GM18870 (cell line): ENCODE results near the gene PITPNC1.
"Not testable (repeated sequence)": the region's sequence is repeated elsewhere in the genome, so short reads cannot be mapped to it uniquely, and the experiment has no call there.

Source experiments
- ATAC-seq: cut with Tn5 transposase; IDR thresholded peaks from one replicate; pipeline ENCODE4 v1.9.1; 2021; ENCODE audit warnings: moderate library complexity; ENCODE audit not compliant: unreplicated experiment

PITPNC1 gene

DNA sequence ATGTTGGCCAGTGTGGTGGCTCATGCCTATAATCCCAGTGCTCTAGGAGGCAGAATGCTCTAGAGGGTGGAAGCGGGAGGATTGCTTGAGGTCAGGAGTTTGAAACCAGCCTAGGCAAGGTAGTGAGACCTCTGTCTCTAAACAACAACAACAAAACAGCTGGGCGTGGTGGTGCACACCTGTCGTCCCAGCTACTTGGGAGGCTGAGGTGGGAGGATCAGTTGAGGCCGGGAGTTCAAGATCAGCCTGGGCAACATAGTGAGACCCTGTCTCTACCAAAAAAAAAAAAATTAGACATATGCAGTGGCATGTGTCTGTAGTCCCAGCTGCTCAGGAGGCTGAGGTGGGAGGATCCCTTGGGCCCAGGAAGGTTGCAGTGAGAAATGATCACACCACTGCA lies 53.4 kb downstream of the PITPNC1 start:
- ATAC-seq: not testable (repeated sequence)

DNA sequence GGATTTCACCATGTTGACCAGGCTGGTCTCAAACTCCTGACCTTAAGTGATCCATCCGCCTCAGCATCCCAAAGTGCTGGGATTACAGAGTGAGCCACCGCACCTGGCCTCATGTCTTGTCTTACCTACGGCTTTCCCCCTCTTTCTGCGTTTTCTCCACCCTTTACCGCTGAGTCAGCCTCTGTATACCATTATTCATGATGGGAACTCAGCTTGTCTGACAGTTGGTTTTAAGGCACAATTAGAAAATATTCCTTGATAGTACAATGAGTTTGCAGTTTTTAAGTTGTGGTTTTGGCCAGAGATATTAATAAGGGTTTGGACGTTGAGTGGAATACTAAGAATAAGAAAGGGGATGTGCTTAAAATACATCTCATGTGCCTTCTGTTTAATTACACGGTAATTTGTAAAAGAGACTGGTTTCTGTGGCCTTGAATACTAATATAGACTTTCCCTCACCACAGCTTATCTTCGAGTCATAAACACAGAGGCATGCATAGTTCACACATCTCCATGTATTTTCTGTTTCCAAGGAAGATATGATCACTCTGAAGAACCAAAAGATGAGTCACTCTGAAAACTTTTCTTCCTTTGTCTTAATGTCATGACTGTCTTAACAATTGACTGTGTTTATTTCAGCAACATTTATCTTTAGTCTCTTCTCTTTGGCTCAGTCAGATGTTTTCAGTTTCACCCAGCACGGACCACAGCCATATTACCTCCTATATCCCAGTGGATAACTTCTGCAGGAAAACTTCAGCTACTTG lies 54.4 kb downstream of the PITPNC1 start:
- no peak for ATAC-seq

DNA sequence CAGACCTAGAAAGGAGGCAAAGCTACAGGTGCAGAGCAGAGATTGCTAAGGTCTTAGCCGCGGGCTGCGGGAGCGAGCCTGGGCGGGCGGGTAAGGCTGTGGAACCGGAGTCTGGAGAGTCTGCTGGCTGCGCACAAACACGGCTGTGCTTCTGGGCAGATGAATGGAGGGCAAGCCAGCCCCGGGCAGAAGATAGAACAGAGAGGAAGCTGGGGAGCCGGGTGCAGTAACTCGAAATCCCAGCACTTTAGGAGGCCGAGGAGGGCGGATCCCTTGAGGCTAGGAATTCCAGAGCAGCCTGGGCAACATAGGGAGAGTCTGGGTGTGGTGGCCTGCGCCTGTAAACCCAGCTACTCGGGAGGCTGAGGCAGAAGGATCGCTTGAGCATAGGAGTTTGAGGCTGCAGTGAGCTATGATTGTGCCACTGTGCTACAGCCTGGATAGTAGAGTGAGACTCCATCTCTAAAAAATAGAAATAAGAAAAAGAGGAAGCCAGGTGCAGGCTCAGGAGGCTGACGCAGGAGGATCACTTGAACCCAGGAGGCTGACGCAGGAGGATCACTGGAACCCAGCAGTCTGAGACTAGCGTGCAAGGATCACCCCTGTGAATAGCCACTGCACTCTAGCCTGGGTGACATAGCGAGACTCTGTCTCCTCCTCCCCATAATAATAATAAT lies 56.3 kb downstream of the PITPNC1 start:
- no peak for ATAC-seq

DNA sequence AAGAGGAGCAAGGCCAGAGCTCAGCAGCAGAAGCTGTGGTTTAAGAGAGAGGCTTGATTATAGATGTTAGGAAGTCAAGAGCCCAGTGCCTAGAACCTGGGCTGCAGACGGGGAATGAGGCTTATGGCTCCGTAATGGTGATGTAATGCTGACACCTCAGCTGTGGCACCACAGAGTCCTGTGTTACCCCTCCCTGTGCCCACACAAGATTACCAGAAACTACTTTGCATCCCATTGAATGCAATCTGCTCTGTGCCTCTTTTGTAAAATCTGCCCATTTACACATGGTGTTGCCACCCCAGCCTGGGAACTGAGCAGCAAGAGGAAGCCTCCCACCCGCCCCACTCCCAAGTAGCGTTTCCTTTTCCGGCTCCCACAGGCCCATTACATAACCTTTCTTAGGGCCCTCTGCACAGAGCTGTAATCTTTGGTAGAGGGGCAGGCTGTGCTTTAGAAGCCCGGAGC lies 57.0 kb downstream of the PITPNC1 start:
- ATAC-seq: no peak

DNA sequence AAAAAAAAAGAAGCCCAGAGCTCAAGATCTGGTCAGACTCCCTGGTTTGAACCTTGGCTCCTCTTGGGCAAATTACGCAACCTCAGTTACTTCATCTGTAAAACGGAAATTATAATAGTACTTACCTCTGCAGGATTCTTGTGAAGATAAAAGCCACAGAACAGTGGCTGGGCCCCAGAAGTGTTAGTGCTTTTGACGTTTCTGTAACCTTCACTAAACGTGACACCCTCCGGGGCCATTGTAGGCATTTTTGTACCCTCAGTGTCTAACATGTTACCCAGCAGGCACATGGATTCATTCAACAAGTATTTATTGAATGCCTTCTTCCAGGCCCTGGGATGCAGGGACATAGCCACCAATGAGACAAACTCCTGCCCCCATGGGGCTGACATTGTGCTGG lies 58.0 kb downstream of the PITPNC1 start:
- no peak for ATAC-seq

DNA sequence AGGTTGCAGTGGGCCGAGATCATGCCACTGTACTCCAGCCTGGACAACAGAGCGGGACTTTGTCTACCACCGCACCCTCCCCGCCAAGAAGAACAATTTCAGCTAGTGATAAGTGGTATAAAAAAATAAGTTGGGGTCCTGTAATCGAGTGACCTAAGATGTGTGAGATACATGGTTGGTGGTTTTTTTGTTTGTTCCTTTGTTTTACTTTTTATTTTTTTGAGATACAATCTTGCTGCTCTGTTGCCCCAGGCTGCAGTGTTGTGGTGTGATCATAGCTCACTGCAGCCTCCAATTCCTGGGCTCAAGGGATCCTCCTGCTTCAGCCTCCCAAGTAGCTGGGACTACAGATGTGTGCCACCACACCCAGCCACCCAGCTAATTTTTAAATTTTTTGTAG lies 58.7 kb downstream of the PITPNC1 start:
- no peak for ATAC-seq

DNA sequence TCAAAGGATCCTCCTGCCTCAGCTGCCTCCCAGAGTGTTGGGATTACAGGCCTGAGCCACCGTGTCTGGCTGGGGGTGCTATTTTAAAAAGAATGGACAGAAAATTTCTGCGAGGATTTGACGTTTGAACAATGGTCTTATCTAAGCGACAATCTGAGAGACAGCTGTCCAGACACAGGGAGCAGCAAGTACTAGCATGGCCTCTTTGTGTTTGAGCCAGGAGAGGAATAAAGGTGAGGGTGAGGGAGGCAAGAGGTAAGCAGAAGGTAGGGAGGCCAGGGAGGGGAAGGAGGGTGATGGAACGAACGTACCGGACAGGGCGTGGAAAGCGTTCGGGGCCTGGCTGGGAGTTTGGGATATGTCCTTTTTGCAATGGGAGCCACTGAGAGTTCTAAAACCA lies 59.2 kb downstream of the PITPNC1 start:
- ATAC-seq: no peak

DNA sequence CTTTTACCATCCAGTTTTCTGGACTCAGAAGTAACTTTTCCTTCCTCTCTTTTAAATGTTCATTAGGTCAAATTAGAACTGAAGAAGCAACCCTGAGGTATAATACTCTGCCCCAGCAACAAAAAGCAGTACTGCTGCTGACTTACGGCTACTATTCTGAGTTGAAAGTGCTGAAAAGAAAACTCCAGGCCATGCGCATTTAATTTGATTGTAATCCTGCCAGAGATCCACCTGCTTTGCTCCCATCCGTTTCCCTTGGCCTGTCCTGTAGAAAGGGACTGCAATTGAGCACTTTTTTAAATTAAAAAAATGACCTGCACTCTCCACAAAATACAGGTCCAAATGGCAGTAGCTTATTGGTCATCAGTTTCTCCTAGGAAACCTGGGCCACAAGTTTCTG lies 61.6 kb downstream of the PITPNC1 start:
- no peak for ATAC-seq

DNA sequence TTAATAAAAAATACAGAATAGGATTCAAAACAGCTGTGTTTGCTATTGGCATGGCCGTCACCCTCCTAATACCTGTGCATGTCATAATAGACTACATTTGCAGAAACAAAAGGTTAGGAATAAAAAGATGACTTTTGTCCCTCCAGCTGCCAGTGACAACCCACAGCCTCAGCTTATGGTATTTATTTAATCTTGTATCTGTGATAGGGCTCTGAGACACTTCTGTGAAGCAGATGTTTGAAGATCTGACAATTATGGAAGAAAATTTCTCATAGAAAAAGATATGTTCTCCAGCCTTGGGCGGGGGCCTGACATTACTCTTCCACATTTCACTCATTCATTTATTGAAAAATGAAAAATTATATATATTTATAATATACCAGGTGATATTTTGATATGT lies 62.2 kb downstream of the PITPNC1 start:
- ATAC-seq: no peak

DNA sequence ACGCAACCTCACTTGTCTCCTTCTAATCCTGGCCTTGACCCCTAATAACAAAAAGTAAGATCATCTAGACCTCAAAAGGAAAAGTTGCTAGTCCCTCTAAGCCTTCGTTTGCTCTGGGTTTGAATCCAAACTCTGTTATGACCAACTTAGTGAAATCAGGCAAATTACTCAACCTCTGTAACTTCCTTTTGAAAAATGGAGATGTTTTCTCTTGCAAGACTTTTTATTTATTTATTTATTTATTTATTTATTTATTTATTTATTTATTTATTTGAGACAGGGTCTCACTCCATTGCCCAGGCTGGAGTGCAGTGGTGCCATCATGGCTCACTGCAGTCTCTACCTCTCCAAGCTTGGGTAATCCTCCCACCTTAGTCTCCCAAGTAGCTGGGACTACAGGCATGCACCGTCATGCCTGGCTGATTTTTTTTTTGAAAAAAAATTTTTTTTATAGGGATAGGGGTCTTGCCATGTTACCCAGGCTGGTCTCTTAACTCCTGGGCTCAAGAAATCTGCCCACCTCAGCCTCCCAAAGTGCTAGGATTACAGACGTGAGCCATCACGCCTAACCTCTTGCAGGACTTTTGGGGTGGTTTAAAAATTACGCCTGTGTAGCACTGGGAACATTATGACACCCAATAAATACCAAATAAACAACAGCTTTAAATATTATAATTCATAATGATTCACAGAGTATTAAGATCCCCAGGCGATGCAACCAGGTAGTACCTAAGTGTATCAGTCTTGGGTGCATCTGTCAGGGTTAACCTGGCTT lies 63.4 kb downstream of the PITPNC1 start:
- ATAC-seq: no peak

DNA sequence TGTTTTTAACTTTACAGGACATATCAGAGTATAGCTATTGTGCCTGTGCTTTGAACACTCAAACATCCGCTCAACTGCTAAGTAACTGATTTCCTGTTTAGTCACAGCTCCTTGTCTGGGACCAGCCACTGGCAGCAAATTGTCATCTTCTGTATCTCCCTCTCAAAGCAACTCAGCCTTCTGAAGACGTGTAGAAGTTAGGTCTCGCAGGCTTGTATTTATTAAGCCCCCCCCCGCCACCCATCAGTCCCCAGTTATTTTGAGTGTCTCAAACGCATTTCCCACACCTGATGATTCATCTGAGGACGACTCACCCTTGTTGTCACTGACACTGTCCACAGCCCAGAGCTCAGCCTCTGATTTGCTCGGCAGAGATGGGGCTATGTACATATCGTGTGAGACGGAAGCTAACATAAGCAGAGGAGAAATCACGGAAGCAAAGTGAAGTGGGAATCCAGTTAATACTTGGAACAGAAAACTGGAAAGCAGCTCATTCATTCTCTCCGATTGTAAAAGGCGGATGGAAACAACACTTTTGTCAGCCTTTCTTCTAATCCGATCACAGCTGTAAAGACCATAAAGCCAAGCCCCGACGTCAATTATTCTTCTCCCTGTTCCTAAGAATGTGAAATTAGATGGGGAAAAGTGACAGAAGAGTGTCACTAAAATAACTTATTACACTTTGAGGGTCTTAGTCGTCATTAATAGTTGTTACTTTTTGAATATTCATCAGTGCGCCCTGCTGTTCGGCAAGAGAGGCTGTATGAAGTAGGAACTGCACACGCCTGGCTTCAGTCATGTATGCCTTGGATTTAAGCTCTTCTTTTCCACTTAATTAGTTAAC lies 64.2 kb downstream of the PITPNC1 start:
- ATAC-seq: no peak

DNA sequence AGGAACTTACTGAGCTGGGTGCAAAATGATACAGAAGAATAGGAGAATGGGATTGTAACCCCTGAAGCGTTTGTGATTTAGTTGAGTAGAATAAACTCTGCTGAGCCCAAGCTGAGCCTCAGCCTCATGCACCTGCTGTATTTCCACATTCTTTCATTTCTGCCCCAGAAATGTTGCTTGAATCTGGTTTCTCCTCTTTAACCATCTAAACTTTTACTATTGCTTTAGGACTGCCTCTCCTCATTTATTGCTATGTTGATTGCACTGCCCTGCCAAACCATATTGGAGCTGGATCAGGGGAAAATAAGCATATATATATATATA lies 64.8 kb downstream of the PITPNC1 start:
- no peak for ATAC-seq

DNA sequence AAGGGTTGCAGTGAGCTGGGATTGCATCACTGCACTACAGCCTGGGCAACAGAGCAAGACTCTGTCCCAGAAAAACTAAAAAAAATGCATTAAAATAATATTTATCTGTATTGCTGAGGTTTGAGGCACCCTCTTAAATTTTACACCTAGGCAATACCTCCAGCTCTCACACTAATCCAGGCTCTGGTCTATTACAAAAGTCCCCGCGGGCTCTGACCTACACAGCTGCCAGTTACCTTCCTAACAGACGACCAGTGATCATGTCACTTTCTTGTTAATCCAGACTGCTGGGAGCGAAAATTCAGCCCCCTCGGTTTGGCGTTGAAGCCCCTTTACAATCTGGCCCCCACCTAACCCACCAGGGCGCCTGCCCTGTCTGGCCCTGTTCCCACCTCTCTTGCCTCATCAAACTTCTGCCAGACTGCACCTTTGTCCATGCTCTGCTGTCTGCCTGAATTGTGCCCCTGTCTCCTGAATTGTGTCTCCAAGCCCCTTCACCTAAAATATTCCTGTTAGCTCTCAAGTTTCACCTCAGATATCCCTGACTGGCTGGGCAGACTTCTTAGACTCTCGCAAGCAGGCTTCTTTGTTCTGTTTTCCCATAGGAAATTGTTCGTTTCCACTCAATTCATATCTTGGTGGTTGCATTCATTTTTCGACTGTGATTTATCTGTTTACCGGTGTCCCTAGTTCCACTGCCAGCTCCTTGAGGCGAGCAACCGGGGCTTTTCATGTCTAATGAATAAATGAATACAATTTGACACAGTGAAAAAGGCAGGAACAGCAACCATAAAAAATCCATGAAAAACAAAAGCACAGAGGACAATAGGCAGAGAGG lies 65.9 kb downstream of the PITPNC1 start:
- no peak for ATAC-seq

DNA sequence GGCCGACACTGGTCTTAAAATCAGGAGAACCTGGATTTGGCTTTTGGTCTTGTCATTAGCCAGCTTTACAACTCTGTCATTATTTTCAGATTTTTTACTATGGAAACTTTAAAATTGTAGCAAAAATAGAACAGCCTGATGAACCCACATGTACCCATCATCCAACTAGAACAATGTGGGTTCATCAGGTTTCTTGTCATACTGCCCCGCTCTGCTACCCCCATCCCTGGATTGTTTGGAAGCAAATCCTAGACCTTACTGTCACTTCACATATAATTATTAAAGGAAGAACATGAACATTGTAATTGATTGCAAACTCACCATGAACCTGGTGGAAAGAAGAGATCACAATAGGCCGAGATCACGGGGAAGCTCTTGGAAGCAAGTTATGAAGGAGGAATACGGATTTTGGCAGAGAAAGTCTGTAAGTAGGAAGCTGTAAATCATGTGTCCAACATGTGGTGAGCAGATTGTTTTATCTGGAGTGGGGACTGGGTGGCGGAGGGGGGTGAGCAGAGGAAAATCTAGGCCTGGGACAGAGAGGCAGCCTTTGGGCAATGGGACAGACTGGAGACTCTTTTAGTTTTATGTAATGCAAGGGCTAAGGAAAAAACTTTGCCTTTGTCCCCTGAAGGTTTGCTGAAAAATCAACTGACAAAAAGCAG lies 67.0 kb downstream of the PITPNC1 start:
- no peak for ATAC-seq

DNA sequence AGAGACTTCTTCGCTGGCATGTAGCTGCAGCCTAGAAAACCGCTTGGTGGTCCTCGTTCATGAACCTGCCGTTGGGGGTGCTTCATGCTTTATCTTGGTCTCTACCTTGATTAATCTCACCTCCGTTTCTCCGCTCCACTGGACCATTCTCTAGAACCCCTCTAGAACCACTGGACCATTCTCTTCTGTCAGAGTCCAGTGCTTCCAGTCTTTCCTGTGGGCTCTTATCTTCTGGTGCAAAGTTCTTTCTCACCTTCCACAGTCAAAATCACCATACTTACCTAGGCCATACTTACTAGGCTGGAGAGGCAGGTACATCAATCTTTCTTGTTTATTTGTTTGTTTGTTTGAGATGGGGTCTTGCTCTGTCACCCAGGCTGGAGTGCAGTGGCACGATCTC lies 71.4 kb downstream of the PITPNC1 start:
- ATAC-seq: no peak

DNA sequence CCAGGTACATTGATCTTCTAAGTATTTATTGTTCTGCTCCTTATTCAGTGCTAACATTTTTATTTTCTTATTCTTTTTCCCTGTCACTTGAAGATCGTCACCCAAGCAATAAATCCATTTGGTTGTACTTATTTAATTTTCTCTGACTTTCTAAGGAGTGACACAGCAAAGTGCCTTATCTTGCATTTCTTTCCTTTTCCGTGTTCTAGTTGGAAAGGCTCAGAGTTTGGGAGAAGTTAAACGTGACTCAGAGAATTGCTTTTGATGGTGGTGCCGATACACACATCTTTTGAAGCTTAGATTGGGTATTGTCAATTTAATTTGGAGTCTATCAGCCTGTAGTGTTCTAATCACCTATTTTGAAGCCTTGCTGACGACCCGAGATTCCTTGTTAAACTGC lies 72.0 kb downstream of the PITPNC1 start:
- no peak for ATAC-seq

DNA sequence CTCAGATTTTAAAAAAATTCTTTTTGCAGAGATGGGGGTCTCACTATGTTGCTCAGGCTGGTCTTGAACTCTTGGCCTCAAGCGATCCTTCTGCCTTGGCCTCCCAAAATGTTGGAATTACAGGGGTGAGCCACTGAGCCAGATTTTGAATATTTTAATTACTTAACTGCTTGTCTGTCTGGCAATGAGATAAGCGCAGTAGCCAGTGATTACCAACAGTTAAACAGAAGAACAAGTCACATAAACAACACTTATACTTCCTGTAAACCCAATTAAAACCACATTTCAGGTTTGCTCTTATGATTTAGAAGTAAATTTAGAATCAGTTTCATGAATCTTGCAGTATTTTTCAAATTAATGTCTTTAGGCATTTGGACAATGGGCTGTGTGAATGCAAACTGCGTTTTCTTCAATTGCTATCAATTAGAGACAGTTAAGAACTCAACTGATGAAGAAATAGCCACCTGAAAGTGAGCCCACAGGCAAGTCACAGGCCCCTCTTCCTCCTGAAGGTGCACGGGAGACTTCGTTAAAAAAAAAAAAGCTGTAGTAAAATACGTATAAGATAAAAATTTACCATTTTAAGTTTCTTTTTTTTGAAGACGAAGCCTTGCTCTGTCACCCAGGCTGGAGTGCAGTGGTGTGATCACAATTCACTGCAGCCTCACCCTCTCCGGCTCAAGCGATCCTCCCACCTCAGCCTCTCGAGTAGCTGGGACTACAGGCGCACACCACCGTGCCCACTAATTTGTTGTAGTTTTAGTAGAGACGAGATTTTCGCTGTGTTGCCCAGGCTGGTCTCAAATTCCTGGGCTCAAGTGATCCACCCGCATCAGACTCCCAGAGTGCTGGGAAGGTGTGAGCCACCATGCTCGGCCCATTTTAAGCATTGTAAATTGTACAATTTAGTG lies 73.0 kb downstream of the PITPNC1 start:
- no peak for ATAC-seq

DNA sequence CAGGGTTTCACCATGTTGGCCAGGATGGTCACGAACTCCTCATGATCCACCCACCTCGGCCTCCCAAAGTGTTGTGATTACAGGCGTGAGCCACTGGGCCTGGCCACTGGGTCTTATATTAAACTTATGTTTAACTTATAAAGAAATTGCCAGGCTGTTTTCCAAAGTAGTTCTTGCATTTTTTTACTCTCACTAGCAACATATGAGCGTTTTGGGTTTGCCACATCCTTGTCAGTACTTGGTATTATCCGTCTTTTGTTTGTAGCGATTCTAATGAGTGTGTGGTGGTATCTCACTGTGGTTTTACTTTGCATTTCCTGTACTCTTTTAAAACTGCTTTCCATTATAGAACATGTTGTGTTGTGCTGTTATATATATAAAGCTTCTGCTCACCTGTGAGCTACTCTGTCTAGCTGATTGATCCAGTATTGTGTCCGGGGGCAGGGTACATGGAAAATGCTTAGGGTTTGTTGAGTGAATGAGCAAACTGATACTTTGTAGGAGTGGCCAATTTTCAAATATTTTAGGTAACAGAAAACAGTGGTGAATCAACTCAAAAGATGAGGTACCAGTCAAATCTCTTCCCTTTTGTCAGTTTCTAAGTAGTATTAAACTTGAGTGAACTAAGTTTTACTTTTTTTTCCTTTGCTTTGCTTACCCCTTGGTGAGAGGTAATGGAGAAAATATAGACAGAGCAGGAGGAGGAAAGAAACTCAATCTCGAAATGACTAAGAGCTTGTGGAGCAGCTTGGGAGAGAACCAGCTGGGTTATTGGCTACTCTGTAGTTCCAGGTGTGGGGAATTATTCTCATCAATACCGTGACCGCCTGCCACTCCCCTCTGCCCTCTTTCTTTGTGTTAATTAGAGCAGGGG lies 75.8 kb downstream of the PITPNC1 start:
- ATAC-seq: no peak
